ENCODE results near the gene ZMIZ1.

Gene ZMIZ1

GRCh38 chr10:79356104-79356503 lies 287.3 kb downstream of the ZMIZ1 start:
- no peak for DNase-seq (ENCODE audit: low spot score)

GRCh38 chr10:79357180-79357579 lies 288.4 kb downstream of the ZMIZ1 start:
- no peak for DNase-seq (ENCODE audit: low spot score)

DNA sequence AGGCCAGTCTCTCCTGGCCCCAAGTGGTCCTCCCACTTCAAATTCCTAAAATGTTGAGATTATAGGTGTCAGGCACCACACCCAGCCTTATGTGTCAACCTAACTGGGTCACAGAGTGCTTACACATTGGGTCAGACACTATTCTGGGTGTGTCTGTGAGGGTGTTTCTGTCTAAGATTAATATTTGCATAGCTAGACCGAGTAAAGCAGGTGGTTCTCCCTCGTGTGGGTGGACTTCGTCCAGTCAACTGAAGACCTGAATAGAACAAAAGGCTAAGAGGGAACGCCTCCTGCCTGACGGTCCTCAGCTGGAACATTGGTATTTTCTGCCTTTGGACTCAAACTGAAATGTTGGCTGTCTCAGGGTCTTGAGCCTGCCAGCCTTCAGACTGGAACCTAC lies 290.0 kb downstream of the ZMIZ1 start:
- DNase-seq (ENCODE audit: low spot score) = no peak

DNA sequence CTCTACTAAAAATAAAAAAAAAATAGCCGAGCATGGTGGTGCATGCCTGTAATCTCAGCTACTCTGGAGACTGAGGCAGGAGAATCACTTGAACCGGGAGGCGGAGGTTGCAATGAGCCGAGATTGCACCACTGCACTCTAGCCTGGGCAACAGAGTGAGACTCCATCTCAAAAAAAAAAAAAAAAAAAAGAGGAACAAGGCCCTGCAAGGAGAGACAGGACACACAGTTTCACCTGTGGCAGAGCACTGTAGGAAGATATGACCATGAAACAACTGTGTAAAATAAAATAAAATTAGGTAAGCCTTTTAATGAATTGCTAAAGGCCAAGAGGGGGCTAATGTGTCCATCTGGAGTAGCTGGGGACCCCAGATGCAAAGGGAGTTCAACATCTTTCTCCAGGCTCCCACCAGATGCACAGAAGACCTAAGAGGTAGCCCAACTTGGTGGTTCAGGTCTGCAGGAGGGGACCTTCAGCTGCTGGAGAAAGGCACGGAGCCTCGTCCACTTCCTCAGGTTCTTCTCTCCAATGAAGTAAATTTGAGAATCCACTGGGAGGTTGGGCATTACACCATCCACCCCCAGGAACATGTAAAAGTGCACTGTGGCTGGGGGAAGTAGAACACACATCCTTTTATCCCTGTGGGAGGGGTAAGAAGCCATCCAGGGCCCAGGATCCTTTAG lies 291.2 kb downstream of the ZMIZ1 start:
- DNase-seq (ENCODE audit: low spot score) = no peak

GRCh38 chr10:79360499-79361342 lies 292.0 kb downstream of the ZMIZ1 start:
- no peak for DNase-seq (ENCODE audit: low spot score)

DNA sequence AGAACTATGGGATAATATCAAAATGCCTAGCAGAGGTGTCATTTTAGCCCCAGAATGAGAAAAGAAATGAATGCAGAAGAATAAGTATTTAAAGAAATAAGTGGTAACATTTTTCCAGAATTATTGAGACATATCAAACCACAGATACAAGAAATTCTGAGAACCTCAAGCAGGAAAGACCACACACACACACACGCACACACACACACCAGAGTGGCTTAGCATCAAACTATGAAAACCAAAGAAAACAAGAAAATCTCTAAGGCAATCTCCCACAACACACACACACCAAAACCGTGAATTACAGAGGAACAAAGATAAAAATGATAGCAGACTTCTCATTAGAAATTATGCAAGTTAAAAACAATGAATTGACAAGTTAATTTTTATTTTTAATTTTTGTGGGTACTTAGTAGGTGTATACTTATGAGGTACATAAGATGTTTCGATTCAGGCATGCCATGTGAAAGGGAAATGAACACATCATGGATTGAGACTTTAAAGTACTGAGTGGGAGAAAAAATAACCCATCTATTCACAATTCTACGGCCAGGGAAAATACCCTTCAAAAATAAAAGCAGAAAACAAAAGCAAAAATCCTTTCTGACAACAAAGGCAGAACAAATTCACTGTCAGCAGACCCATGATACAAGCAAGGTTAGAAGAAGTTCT lies 293.1 kb downstream of the ZMIZ1 start:
- no peak for DNase-seq (ENCODE audit: low spot score)

All from RKO (cell line).